ENCODE data around the gene ACTMAP. TPM values are rescaled to one million over a fixed set of nuclear protein-coding genes. Genes with fewer than 3 reads are reported as not detected.

Gene ACTMAP
- total RNA-seq, 1 experiment from 2014 or later, result 27.7 TPM

GRCh38 chr19:40713939-40714338 lies 36.3 kb downstream of the ACTMAP start:
- Histone ChIP-seq H3K4me1 (ENCODE audit: insufficient read depth, low read length) (no peaks in the 10 kb centered on the region; the same call in 1 of the 2 replicates), H3K79me2 (ENCODE audit: insufficient read depth, low read length) (no peaks in the 10 kb centered on the region; the same call in 1 of the 2 replicates), H3K18ac (ENCODE audit: insufficient read length, low read depth, low read length) (no peak overlapping the region), H2AK5ac (ENCODE audit: insufficient read length, low read length) (no peak overlapping the region), H2BK5ac (ENCODE audit: insufficient read length, low read length) (no peak overlapping the region), H2AFZ (ENCODE audit: low read length) (no peak overlapping the region), H3K56ac (ENCODE audit: insufficient read length, low read depth, low read length) (no peak overlapping the region), H3K27me3 (ENCODE audit: insufficient read depth, low read length) (no peaks in the 10 kb centered on the region), H4K8ac (replicated peaks; ENCODE audit: insufficient read length, low read depth, low read length) (no peak overlapping the region), H3K27ac (ENCODE audit: insufficient read length, low read depth, low read length) (no peak overlapping the region), H3T11ph (ENCODE audit: low read length) (no peak overlapping the region), H3K9me3 (ENCODE audit: control insufficient read depth, low read depth, low read length) (no peaks in the 10 kb centered on the region), H2BK15ac (ENCODE audit: low read depth, low read length) (no peak overlapping the region), H4K91ac (ENCODE audit: insufficient read length, low read depth, low read length) (no peak overlapping the region), H4K20me1 (ENCODE audit: control insufficient read depth, insufficient read depth, insufficient read length) (no peaks in the 10 kb centered on the region), H3K9ac (ENCODE audit: extremely low read depth, insufficient read length, low read length) (no peak overlapping the region), H2BK12ac (ENCODE audit: insufficient read length, low read depth, low read length) (no peak overlapping the region), H3K4ac (ENCODE audit: low read depth, low read length) (no peak overlapping the region), H2BK20ac (ENCODE audit: low read depth, low read length, poor library complexity, severe bottlenecking) (no peak overlapping the region), H4K5ac (ENCODE audit: insufficient read length, low read depth, low read length) (no peak overlapping the region), H3K14ac (ENCODE audit: insufficient read depth, low read length) (no peak overlapping the region), H2BK120ac (ENCODE audit: low read depth, low read length, poor library complexity, severe bottlenecking) (no peak overlapping the region), H3K4me2 (ENCODE audit: insufficient read depth, insufficient read length, low read length) (no peak overlapping the region), H3K79me1 (ENCODE audit: insufficient read depth, low read depth, low read length, poor library complexity, severe bottlenecking) (no peaks in the 10 kb centered on the region), H3K23me2 (ENCODE audit: insufficient read length, low read depth, low read length, poor library complexity, severe bottlenecking) (peaks cover 29% of the 10 kb centered on the region), H3K23ac (ENCODE audit: insufficient read length, low read depth, low read length) (no peak overlapping the region)
- DNase-seq, result no peak
- Mint-ChIP-seq H3K4me3 (peak overlapping the region; percentile 29 to 60), H3K9me3 (no peaks in the 10 kb centered on the region), H3K4me1 (peaks cover 23 to 29% of the 10 kb centered on the region in 2 experiments), H3K36me3 (ENCODE audit: insufficient read depth in 1 of 3, low read depth in 3 of 3) (peaks cover 19 to 44% (median 30%) of the 10 kb centered on the region in 3 experiments), H3K27ac (peak overlapping the region; percentile 56 to 83 (median 80); a peak in 4 of 7 replicates), H3K27me3 (ENCODE audit: low read depth) (no peaks in the 10 kb centered on the region; the same call in 1 of the 2 replicates)
- no CpG with 5 or more reads among the region's 11 CpGs for WGBS (ENCODE audit: extremely low coverage, insufficient read length, low lambda C conversion rate)
- TF ChIP-seq CTCF (conservative IDR thresholded peaks at IDR 0.05), result no peak

All from H9 (cell line).